ENCODE results near the gene ZC3H12C.
A peak's percentile ranks its signal among the peaks of the same experiment; 100 is the strongest.

The ZC3H12C gene

GRCh38 chr11:110156503-110156902 is 63.3 kb downstream of the ZC3H12C start:
- no peak for DNase-seq

GRCh38 chr11:110158317-110159200 is 65.4 kb downstream of the ZC3H12C start:
- DNase-seq: no peak

GRCh38 chr11:110159476-110159875 is 66.3 kb downstream of the ZC3H12C start:
- DNase-seq: no peak

- no peak for DNase-seq
These were observed 66.8 kb downstream of the ZC3H12C start for GRCh38 chr11:110160016-110160415.

- no peak for DNase-seq
These were observed 67.2 kb downstream of the ZC3H12C start for GRCh38 chr11:110160437-110160836.

- DNase-seq: no peak
These were observed 67.9 kb downstream of the ZC3H12C start for GRCh38 chr11:110161061-110161460.

GRCh38 chr11:110162216-110162615 is 69.0 kb downstream of the ZC3H12C start:
- no peak for DNase-seq

- DNase-seq: no peak
These were observed 72.1 kb downstream of the ZC3H12C start for GRCh38 chr11:110165039-110165925.

GRCh38 chr11:110168033-110168803 is 75.0 kb downstream of the ZC3H12C start:
- no peak for DNase-seq

- DNase-seq: no peak
These were observed 76.5 kb downstream of the ZC3H12C start for GRCh38 chr11:110169738-110170137.

- no peak for DNase-seq
These were observed 79.4 kb downstream of the ZC3H12C start for GRCh38 chr11:110172468-110173065.

- peak; percentile 76 to 80 for DNase-seq
These were observed 80.8 kb downstream of the ZC3H12C start for GRCh38 chr11:110173811-110174644.

GRCh38 chr11:110174645-110175310 is 81.6 kb downstream of the ZC3H12C start:
- DNase-seq: no peak

GRCh38 chr11:110176366-110177085 is 83.3 kb downstream of the ZC3H12C start:
- no peak for DNase-seq

GRCh38 chr11:110177086-110177456 is 83.9 kb downstream of the ZC3H12C start:
- DNase-seq: no peak

GRCh38 chr11:110179064-110179463 is 85.9 kb downstream of the ZC3H12C start:
- no peak for DNase-seq

GRCh38 chr11:110182886-110183285 is 89.7 kb downstream of the ZC3H12C start:
- no peak for DNase-seq

GRCh38 chr11:110184456-110184855 is 91.3 kb downstream of the ZC3H12C start:
- no peak for DNase-seq

GRCh38 chr11:110185121-110185591 is 92.0 kb downstream of the ZC3H12C start:
- no peak for DNase-seq

GRCh38 chr11:110185599-110185998 is 92.4 kb downstream of the ZC3H12C start:
- DNase-seq: no peak

Measured in activated T-cell treated with anti-CD3 and anti-CD28 coated beads, Interleukin-2, amount 50 U/mL, for 48 hours (primary cell).